Measurements from ENCODE around the gene IGDCC3.

- TF ChIP-seq CTCF (IDR thresholded peaks at IDR 0.05) (no peak), POLR2A (IDR thresholded peaks at IDR 0.05) (no peak), EP300 (IDR thresholded peaks at IDR 0.05) (no peak)
Measured at GRCh38 chr15:65382146-65382491, 4.3 kb upstream of the IGDCC3 start.
